SK-N-SH treated with all-trans-retinoic acid at 6 μM for 48 hours (cell line): Measurements from ENCODE around the gene MSANTD3.

ENCODE experiments used
- ATAC-seq: fragments of 200-7000 bp; cut with Tn5 transposase; 3 replicates; pipeline ENCODE4 v1.9.1; 2020; ENCODE audit warnings: mild to moderate bottlenecking, moderate library complexity
- ARNTL ChIP-seq: fragments of 450-650 bp; formaldehyde crosslinking; IDR thresholded peaks from 2 replicates; pipeline ENCODE4 v1.5.0; 2020; ENCODE audit warnings: low read depth, mild to moderate bottlenecking, moderate library complexity, borderline replicate concordance
- BACH2 ChIP-seq: fragments of 250-450 bp; sonication (Bioruptor Pico); IDR thresholded peaks from 2 replicates; pipeline ENCODE4 v1.9.0; 2021; ENCODE audit warnings: mild to moderate bottlenecking, borderline replicate concordance
- CSDC2 ChIP-seq: fragments of 250-450 bp; sonication (Bioruptor Pico); IDR thresholded peaks from 2 replicates; pipeline ENCODE4 v1.5.0; 2020; ENCODE audit warnings: mild to moderate bottlenecking, moderate library complexity
- ESRRG ChIP-seq: fragments of 250-450 bp; sonication (Bioruptor Pico); IDR thresholded peaks from 2 replicates; pipeline ENCODE4 v1.6.1; 2021; ENCODE audit warnings: mild to moderate bottlenecking
- GLIS3 ChIP-seq: fragments of 250-450 bp; sonication (Bioruptor Pico); IDR thresholded peaks from 2 replicates; pipeline ENCODE4 v1.5.0; 2020; ENCODE audit warnings: mild to moderate bottlenecking, moderate library complexity
- ISL1 ChIP-seq: fragments of 250-450 bp; sonication (Bioruptor Pico); IDR thresholded peaks from 2 replicates; pipeline ENCODE4 v2.1.2; 2022; ENCODE audit warnings: mild to moderate bottlenecking, moderate library complexity
- OSR1 ChIP-seq: fragments of 250-450 bp; sonication (Bioruptor Pico); IDR thresholded peaks from 2 replicates; pipeline ENCODE4 v1.8.0; 2022; ENCODE audit warnings: moderate library complexity, mild to moderate bottlenecking, inconsistent platforms
- PPARA ChIP-seq: fragments of 250-450 bp; sonication (Bioruptor Pico); IDR thresholded peaks from 2 replicates; pipeline ENCODE4 v1.5.0; 2020; ENCODE audit warnings: mild to moderate bottlenecking, borderline replicate concordance
- RARB ChIP-seq: fragments of 250-450 bp; sonication (Bioruptor Pico); IDR thresholded peaks from 2 replicates; pipeline ENCODE4 v1.8.0; 2021; ENCODE audit warnings: mild to moderate bottlenecking, moderate library complexity
- SNAI2 ChIP-seq: fragments of 250-450 bp; sonication (Bioruptor Pico); IDR thresholded peaks from 2 replicates; pipeline ENCODE4 v1.5.0; 2020; ENCODE audit warnings: mild to moderate bottlenecking, moderate library complexity
- TCF4 ChIP-seq: fragments of 250-450 bp; sonication (Bioruptor Pico); IDR thresholded peaks from 2 replicates; pipeline ENCODE4 v1.8.0; 2021; ENCODE audit warnings: mild to moderate bottlenecking, moderate library complexity, borderline replicate concordance
- TOX ChIP-seq: fragments of 250-450 bp; sonication (Bioruptor Pico); IDR thresholded peaks from 2 replicates; pipeline ENCODE4 v1.8.0; 2021; ENCODE audit warnings: mild to moderate bottlenecking, moderate library complexity, borderline replicate concordance
- ZC3H10 ChIP-seq: fragments of 250-450 bp; sonication (Bioruptor Pico); IDR thresholded peaks from 2 replicates; pipeline ENCODE4 v1.5.1; 2021; ENCODE audit warnings: mild to moderate bottlenecking, moderate library complexity
- ZFP3 ChIP-seq: fragments of 250-450 bp; sonication (Bioruptor Pico); IDR thresholded peaks from 2 replicates; pipeline ENCODE4 v1.5.0; 2020; ENCODE audit warnings: mild to moderate bottlenecking, moderate library complexity
- ZFP30 ChIP-seq: fragments of 450-650 bp; formaldehyde crosslinking; IDR thresholded peaks from 2 replicates; pipeline ENCODE4 v1.5.0; 2022; ENCODE audit warnings: mild to moderate bottlenecking, moderate library complexity
- ZNF565 ChIP-seq: fragments of 450-650 bp; formaldehyde crosslinking; conservative IDR thresholded peaks from 2 replicates; pipeline ENCODE4 v1.5.0; 2020; ENCODE audit warnings: low read depth, mild to moderate bottlenecking, moderate library complexity
- ZNF70 ChIP-seq: fragments of 450-650 bp; formaldehyde crosslinking; IDR thresholded peaks from 2 replicates; pipeline ENCODE4 v1.5.0; 2020; ENCODE audit warnings: mild to moderate bottlenecking, moderate library complexity
- ZNF8 ChIP-seq: fragments of 450-650 bp; formaldehyde crosslinking; IDR thresholded peaks from 2 replicates; pipeline ENCODE4 v1.5.0; 2020; ENCODE audit warnings: mild to moderate bottlenecking, moderate library complexity
- TF ChIP-seq, protein P1 (sequence below): fragments of 250-450 bp; sonication (Bioruptor Pico); IDR thresholded peaks from 2 replicates; pipeline ENCODE4 v1.8.0; 2021; ENCODE audit warnings: low read depth, mild to moderate bottlenecking, moderate library complexity, borderline replicate concordance
- TF ChIP-seq, protein P2 (sequence below): fragments of 250-450 bp; sonication (Bioruptor Pico); IDR thresholded peaks from 2 replicates; pipeline ENCODE4 v1.5.1; 2021; ENCODE audit warnings: mild to moderate bottlenecking, moderate library complexity
- TF ChIP-seq, protein P3 (sequence below): fragments of 250-450 bp; sonication (Bioruptor Pico); IDR thresholded peaks from 2 replicates; pipeline ENCODE4 v1.5.0; 2020; ENCODE audit warnings: mild to moderate bottlenecking, moderate library complexity
- TF ChIP-seq, protein P4 (sequence below): fragments of 250-450 bp; sonication (Bioruptor Pico); IDR thresholded peaks from 2 replicates; pipeline ENCODE4 v1.8.0; 2020; ENCODE audit warnings: mild to moderate bottlenecking, moderate library complexity, borderline replicate concordance

The MSANTD3 gene

DNA sequence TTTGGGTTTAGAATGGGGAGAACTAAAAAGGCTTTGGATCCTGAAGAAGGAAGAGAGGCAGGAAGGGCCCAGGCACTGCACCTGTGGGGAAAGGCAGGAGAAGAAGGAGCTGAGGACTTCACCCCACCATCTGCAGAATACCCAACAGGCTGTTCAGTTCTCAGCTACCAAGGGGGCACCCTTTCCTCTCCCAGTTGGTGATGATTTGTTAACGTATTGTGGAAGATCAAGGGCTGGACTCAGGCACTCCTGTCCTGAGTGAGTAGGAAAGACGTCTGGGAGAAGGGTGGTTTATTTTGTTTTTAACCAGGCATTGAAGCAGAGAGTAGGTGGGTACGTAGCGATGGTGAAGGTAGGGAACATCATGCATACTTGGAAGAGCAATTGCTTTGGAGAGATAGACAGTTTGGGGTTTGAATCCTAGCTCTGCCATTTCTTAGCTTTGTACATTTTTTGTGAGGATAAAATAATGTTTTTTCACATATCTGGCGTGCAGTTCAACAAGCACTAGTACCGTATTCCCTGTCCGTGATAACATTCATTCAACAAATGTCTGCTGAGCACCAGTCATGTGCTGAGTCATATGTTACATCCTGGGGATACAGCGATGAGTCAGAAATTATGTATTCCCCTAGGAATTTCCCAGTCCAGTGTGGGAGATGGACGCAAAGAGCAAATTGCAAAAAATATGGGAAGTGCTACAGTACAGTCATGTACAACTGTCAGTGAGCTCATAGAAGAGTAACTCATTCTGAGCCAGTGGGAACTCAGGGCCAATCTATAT lies 2.1 kb downstream of the MSANTD3 start (continued):
- no peak for TF ChIP-seq ZNF565
- no peak for TF ChIP-seq PPARA (CRISPR knock-in tag)
- TF ChIP-seq RARB (CRISPR knock-in tag) = no peak
- TF ChIP-seq GLIS3 (CRISPR knock-in tag) = no peak
- TF ChIP-seq OSR1 (CRISPR knock-in tag) = no peak
- TF ChIP-seq ARNTL (CRISPR knock-in tag) = no peak
- no peak for TF ChIP-seq ZNF8
- no peak for TF ChIP-seq BACH2 (CRISPR knock-in tag)
- TF ChIP-seq ZFP30 (CRISPR knock-in tag) = no peak
- TF ChIP-seq, protein P1, sequence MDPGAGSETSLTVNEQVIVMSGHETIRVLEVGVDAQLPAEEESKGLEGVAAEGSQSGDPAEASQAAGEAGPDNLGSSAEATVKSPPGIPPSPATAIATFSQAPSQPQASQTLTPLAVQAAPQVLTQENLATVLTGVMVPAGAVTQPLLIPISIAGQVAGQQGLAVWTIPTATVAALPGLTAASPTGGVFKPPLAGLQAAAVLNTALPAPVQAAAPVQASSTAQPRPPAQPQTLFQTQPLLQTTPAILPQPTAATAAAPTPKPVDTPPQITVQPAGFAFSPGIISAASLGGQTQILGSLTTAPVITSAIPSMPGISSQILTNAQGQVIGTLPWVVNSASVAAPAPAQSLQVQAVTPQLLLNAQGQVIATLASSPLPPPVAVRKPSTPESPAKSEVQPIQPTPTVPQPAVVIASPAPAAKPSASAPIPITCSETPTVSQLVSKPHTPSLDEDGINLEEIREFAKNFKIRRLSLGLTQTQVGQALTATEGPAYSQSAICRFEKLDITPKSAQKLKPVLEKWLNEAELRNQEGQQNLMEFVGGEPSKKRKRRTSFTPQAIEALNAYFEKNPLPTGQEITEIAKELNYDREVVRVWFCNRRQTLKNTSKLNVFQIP (CRISPR knock-in tag) = no peak
- TF ChIP-seq, protein P2, sequence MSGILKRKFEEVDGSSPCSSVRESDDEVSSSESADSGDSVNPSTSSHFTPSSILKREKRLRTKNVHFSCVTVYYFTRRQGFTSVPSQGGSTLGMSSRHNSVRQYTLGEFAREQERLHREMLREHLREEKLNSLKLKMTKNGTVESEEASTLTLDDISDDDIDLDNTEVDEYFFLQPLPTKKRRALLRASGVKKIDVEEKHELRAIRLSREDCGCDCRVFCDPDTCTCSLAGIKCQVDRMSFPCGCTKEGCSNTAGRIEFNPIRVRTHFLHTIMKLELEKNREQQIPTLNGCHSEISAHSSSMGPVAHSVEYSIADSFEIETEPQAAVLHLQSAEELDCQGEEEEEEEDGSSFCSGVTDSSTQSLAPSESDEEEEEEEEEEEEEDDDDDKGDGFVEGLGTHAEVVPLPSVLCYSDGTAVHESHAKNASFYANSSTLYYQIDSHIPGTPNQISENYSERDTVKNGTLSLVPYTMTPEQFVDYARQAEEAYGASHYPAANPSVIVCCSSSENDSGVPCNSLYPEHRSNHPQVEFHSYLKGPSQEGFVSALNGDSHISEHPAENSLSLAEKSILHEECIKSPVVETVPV (CRISPR knock-in tag) = no peak

DNA sequence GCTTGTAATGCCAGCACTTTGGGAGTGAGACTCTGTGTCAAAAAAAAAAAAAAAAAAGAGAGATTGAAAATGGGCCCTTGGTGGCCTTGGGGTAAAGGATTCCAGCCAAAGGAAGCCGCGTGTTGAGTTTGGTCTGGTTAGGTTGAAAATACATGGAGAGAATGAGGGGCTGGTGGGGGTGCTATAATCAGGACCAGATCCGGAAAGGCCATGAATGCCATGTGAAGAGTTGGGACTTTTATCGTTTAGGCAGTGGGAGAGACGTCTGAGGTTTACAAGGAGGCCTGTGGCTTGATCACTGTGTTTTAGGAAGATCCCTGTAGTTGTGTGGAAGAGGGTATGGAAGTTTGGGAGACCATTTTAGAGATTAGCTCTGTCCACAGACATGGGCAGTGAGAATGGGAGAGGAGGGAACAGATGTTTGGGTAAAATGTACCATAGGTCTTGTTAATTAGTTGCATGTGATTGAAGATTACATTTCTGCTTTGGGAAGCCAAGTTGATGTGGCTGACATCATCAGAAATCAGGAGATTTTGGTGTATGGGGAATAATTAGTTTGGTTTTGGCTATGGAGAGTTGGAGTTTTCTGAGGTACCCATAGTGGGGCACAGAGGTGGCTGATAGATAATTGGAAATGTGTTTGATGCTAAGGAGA lies 3.5 kb downstream of the MSANTD3 start:
- no peak for ATAC-seq
- no peak for TF ChIP-seq TCF4 (CRISPR knock-in tag)
- TF ChIP-seq PPARA (CRISPR knock-in tag) = no peak
- TF ChIP-seq ZC3H10 (CRISPR knock-in tag) = no peak
- TF ChIP-seq ZFP3 = no peak
- TF ChIP-seq BACH2 (CRISPR knock-in tag) = no peak
- TF ChIP-seq ZNF565 = no peak
- no peak for TF ChIP-seq SNAI2 (CRISPR knock-in tag)
- TF ChIP-seq ARNTL (CRISPR knock-in tag) = no peak
- TF ChIP-seq, protein P2 (CRISPR knock-in tag) = no peak
- no peak for TF ChIP-seq GLIS3 (CRISPR knock-in tag)
- TF ChIP-seq CSDC2 (CRISPR knock-in tag) = no peak
- TF ChIP-seq, protein P3, sequence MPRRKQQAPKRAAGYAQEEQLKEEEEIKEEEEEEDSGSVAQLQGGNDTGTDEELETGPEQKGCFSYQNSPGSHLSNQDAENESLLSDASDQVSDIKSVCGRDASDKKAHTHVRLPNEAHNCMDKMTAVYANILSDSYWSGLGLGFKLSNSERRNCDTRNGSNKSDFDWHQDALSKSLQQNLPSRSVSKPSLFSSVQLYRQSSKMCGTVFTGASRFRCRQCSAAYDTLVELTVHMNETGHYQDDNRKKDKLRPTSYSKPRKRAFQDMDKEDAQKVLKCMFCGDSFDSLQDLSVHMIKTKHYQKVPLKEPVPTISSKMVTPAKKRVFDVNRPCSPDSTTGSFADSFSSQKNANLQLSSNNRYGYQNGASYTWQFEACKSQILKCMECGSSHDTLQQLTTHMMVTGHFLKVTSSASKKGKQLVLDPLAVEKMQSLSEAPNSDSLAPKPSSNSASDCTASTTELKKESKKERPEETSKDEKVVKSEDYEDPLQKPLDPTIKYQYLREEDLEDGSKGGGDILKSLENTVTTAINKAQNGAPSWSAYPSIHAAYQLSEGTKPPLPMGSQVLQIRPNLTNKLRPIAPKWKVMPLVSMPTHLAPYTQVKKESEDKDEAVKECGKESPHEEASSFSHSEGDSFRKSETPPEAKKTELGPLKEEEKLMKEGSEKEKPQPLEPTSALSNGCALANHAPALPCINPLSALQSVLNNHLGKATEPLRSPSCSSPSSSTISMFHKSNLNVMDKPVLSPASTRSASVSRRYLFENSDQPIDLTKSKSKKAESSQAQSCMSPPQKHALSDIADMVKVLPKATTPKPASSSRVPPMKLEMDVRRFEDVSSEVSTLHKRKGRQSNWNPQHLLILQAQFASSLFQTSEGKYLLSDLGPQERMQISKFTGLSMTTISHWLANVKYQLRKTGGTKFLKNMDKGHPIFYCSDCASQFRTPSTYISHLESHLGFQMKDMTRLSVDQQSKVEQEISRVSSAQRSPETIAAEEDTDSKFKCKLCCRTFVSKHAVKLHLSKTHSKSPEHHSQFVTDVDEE = no peak
- TF ChIP-seq ZNF70 (CRISPR knock-in tag) = no peak
- no peak for TF ChIP-seq TOX
- TF ChIP-seq RARB (CRISPR knock-in tag) = no peak
- TF ChIP-seq ESRRG = no peak
- TF ChIP-seq ZNF8 = no peak
- TF ChIP-seq ISL1 (CRISPR knock-in tag) = no peak
- TF ChIP-seq, protein P4, sequence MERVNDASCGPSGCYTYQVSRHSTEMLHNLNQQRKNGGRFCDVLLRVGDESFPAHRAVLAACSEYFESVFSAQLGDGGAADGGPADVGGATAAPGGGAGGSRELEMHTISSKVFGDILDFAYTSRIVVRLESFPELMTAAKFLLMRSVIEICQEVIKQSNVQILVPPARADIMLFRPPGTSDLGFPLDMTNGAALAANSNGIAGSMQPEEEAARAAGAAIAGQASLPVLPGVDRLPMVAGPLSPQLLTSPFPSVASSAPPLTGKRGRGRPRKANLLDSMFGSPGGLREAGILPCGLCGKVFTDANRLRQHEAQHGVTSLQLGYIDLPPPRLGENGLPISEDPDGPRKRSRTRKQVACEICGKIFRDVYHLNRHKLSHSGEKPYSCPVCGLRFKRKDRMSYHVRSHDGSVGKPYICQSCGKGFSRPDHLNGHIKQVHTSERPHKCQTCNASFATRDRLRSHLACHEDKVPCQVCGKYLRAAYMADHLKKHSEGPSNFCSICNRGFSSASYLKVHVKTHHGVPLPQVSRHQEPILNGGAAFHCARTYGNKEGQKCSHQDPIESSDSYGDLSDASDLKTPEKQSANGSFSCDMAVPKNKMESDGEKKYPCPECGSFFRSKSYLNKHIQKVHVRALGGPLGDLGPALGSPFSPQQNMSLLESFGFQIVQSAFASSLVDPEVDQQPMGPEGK (CRISPR knock-in tag) = no peak
- TF ChIP-seq OSR1 (CRISPR knock-in tag) = no peak
